ENCODE results near the gene TSPEAR.

- TF ChIP-seq CTCF (IDR thresholded peaks at IDR 0.05) (no peak), EP300 (IDR thresholded peaks at IDR 0.05; ENCODE audit: low read depth) (no peak), POLR2AphosphoS5 (IDR thresholded peaks at IDR 0.05) (no peak), POLR2A (IDR thresholded peaks at IDR 0.05) (no peak)
Measured at GRCh38 chr21:44686843-44687561, 24.4 kb downstream of the TSPEAR start.
